Femur (tissue), 1 donor: Measurements from ENCODE around the gene SMOC2.

ENCODE experiments used
- DNase-seq: peaks from one replicate; pipeline ENCODE4 v3.0.0-alpha.2; 2017

The SMOC2 gene

DNA sequence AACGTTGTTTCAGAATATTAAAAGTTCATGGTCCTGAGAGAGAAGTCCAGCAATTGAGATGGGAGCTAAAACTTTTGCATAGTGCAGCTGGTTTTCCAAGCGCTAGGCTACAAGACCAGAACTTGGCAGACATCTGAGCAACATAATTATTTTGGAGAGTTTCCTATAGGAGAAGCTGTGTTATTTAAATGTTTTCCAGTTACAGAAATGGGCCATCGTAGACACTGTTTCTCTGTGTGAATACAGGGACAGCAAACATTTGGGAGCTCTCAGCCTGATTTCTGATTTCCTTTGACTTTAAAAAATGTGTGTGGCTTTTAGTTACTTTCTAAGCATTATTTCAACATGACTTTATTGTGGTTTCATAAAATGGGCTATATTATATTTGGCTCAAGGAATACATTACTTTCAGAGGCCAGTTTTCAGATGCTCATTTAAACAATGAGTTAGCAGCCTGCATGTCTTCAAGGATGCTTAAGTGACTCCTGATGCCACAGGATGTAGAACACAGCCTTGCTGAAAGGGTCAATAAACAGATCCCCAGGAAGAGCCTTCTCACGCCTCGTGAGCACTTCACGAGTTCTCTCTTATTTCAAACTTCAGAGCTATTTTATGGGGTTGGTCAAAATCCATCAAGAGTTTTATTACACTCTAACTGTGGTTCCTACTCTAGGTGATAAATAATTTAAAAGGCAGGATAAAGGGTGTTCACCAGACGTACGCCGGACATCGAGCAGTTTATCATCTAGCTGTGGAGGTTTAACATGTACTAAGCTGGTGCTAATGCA is 193.8 kb downstream of the SMOC2 start:
- peak; percentile 58 for DNase-seq

- DNase-seq, result no peak
Measured at GRCh38 chr6:168636147-168637004, 195.4 kb downstream of the SMOC2 start.

DNA sequence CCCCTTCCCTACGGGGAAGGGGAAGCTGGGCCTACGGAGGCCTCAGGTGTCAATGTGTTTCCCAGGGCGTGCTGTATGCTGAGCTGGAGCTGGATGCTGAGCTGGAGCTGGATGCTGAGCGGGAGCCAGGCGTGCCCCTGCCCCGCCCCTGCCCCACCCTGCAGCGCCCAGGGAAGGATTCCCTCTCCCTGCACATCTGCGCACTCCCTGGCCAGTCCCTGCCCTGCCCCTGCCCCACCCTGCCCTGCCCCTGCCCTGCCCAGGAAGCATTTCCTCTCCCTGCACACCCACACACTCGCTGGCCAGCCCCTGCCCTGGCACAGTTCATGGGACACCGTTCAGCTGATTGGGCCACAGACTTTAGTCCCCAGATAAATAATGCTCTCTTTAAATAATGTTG is 196.8 kb downstream of the SMOC2 start:
- no peak for DNase-seq

DNA sequence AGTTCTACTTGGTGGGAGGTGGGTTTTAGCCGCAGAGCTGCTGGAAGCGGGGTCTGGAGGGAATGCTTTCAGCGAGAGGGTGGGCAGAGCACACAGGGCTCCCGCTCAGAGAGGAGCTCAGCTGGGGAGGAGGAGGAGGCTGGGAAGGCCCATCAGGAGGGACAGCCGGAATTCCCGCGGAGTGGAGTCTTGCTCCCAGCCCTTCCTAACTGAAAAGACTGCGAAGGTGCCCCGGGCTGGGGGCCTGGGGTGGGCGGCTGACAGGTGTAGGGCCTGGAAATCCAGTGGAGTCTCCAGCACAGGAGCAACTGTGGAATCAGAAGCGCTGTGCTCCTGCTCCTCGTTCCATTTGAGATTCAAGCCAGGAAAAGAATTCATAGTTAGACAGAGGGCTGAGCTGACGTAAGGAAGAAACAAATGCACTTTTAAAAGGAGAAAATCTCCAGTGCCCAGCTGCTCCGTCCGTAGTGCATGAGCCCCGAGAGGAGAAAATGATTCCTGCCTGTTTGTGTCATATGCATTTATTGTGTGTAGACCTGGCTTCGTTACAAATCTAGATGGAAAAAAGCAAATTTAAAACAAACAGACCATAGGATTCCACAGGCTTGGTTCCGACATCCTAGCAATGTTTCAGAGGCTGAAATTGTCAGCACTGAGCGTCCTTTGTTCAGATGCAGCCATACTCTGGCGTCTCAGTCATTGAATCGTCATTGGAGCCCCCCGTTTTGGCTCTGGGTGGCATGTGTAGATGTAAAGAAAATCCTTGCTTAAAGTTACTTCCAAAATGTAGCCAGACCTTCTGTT is 197.7 kb downstream of the SMOC2 start:
- peak; percentile 74 for DNase-seq

GRCh38 chr6:168640181-168640580 is 199.2 kb downstream of the SMOC2 start:
- no peak for DNase-seq

DNA sequence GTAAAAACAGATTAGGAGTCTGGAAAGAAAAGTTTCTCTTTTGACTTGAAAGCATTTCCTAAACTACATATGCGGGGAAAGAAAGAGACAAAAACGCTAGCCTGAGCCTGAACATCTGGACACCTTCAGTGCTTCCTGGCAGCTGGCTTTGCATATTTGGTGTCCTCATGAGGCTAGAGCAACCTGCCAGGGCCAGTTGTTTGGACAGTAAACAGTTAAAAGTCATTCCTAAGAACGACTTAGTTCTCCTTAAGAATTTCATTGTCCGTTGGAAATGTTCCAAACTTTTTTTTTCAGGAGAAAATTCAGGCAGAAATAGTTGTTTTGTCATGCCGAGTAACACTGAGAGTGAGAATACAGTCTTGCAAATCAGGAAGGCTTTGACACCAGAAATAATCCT is 199.8 kb downstream of the SMOC2 start:
- DNase-seq, result peak; percentile 63

GRCh38 chr6:168641446-168641845 is 200.5 kb downstream of the SMOC2 start:
- DNase-seq, result no peak

DNA sequence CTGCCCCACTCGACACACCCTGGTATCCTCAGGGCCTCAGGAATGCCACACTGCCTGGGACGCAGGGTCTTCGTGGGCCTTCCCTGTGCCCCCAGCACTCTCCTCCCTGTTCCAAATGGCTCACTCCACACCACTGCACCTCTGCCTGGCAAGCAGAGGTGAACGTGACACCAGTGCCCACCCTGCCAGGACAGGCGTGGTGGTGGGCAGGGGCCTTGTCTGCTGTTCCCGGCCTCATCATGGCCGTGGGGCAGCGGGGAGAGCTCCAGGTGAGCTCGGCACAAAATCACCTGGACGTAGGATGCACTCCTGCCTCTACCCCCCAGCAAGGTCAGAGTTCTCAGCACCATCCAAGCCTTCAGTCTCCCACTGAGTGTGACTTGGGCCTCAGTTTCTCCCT is 202.4 kb downstream of the SMOC2 start:
- no peak for DNase-seq

DNA sequence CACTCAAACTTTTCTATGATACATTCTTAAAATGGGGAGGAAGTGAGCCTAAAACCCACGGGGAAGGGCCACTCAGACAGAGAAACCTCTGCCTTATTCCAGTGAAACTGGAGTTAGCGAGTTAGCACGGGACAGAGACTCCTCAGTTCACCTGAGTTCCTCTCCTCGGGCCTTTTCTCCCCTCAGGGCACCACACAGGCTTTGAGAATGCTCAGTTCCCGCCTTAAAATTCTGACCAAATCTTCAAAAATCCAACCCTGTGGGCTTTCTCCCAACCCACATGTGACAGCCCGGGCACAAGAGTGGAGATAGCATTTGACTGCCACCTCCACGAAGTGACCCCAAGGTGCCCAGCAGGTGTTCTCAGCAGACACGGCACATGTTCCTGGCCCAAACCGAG is 204.3 kb downstream of the SMOC2 start:
- no peak for DNase-seq

DNA sequence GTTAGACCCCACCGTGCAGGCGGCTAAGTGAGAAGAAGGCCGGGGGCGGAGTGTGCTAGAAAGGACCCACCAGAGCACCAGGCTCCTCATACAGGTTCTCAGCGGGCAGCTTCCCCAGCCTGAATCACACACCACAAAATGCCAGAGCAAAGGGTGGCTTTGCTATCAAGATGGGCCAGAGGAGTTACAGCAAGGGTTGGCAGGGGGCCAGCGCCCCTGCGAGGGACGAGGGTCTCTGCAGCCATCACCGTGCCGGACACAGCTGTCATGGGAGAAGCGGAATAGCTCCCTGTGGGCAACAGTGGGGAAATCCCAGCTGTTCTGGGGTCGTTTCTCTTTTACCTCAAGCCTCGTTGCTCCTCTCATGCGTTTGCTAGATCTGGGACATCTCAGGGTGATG is 206.3 kb downstream of the SMOC2 start:
- no peak for DNase-seq

DNA sequence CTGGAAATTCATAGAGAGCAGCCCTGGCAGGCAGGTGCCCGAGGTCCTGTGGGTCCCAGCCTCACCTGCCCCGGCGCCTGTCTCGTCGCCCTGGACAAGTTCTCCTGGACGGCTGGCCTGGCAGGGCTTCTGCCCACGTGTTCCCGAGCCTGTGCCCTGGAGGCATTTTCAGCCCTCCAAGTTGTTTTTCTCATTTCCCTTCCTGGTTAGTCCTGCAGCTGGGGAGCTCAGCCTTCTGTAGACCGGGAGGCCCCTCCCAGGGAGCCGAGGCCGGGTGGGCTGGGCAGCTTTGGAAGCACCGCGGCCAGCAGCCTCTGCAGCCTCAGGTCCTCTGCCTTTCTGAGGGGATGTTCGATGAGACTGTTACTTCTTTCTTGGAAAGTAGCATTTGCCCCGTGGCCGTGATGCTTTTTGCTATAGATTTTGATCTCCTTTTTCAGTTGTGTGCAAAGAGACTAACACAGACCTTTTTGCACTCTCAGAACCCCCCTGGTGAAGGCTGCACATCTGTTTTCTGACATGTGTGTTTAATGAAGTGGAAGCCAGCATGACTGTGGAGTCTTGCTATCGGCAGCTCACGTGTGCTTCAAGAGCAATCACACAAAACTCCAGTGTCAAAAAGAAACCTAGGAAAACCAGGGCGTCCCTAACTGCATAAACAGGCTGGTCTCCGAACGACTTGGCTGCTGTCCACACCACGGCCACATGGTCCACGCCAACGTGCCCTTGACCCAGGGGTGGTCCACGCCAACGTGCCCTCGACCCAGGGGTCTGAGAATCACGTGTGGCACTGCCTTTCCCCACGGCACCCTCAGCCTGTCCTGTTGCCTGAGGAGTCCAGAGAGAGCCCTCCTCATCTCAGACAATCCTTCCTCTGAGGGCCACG is 207.5 kb downstream of the SMOC2 start:
- peak; percentile 69 for DNase-seq

- DNase-seq, result no peak
Measured at GRCh38 chr6:168649209-168649608, 208.2 kb downstream of the SMOC2 start.

DNA sequence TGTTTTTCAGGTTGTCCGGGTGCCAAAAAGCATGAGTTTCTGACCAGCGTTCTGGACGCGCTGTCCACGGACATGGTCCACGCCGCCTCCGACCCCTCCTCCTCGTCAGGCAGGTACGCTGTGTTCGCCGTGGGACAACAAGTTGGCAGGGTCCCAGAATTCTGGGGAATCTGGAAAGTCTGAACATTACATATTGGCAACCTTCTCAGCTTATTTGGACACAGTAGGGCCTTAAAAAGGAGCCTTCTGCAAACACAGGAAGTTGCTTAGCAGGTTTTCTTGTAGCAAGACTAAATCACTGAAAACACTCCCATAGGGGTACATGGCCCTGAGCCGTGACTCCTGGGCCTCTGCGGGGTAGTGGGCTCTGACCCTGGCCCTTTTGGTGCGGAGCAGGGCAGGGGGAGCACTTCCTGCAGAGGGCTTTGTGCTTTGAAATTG is 209.7 kb downstream of the SMOC2 start:
- DNase-seq, result no peak

DNA sequence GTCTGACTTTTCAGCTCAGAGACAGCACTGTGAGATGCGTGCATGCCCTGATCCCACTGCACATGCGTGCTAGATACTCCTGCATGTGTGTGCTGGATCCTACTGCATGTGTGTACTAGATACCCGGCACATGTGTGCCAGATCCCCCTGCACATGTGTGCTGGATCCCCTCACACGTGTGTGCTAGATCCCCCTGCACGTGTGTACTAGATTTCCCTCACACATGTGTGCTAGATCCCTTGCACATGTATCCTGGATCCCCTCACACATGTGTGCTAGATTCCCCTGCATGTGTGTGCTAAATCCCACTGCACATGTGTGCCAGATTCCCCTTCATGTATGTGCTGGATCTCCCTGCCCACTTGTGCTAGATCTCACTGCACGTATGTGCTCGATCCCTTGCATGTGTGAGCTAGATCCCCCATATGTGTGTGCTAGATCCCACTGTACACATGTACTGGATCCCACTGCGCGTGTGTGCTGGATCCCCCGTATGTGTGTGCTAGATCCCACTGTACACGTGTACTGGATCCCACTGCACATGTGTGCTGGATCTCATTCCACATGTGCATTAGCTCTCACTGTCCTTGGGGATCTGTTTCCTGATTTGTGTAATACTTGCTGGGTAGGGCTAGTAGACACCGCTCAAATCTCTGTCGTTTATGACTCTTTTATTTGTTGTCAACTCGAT is 214.6 kb downstream of the SMOC2 start:
- no peak for DNase-seq

DNA sequence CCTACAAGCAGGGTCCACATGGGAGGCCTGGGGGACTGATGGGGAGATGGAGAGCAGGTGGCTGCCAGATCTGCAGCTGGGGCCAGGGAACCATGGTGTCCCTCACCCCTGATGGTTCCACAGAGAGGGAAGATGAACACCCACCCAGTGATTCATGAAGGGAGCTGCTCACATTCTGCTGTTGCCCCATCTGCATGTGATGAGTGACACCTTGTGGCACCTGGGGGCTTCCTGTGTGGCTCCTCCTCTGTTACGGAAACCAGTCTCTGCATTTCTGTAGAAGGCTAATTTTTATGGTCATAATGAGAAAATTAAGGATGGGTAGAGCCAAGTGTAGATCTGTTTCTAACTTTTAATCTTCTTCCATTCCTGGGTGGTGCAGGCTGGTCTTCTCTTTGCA is 217.1 kb downstream of the SMOC2 start:
- DNase-seq, result no peak

DNA sequence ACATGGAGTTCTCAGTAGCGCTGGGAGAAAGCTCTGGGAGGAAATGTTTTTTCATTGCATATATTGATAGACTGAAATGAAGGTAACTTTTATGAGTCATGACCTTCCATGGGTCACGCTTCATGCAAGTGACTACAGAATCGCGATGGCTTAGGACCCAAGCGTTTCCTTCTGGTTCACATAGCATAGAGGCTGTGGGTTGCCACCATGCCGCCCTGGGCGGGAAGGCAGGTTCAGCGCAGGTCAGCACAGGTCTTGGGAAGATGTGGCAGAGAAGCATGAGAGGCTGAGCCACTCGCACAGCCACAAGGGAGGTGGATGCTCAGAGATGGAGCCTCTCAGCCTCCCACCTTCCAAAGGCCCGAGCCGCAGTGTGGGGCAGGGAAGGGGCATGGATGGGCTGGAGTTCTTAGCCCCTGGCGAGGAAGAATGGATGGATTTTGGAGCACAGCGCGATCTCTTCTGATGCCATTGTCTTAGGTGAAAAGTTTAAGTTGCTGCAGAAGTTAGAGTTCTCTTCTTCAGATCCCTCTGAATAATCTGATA is 219.5 kb downstream of the SMOC2 start:
- DNase-seq, result no peak

- DNase-seq, result no peak
Measured at GRCh38 chr6:168662301-168662936, 221.4 kb downstream of the SMOC2 start.

- no peak for DNase-seq
Measured at GRCh38 chr6:168663041-168663440, 222.1 kb downstream of the SMOC2 start.

DNA sequence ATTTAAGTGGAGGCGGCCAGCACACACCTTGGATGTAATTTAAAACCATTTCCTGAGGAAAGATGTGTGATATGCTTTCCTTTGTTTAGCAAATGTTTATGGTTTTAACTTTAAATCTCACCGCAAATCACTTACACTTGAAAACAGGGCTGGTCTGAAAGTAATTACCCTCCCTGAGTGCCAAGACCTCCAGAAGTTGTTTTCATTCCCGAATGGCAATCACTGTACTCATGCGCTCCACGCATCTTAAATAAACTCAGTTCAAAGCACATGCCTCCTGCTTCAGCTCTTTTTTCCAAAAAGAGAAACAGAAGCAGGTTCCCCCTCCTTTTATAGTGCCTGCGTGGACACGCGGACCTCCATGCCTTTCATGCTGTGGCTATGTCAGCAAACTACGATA is 224.0 kb downstream of the SMOC2 start:
- DNase-seq, result no peak

DNA sequence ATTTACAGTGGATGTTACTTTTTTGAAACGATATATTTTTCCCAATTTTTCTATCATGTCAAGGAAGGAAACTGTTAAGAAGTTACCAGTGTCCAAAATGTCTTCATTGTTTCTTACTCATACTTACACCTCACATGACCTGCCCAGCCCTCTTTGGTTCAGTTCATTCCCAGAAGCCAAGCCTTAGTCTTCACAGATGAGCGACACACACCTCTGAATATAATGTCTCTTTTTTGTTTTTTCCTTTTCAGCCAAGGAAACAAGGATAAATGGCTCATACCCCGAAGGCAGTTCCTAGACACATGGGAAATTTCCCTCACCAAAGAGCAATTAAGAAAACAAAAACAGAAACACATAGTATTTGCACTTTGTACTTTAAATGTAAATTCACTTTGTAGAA is 225.2 kb downstream of the SMOC2 start:
- no peak for DNase-seq
